Activated naive CD8-positive, alpha-beta T cell treated with anti-CD3 and anti-CD28 coated beads, Interleukin-2, amount 50 U/mL, for 24 hours (primary cell): ENCODE results near the gene AIFM3.
"Not testable (repeated sequence)": the region's sequence is repeated elsewhere in the genome, so short reads cannot be mapped to it uniquely, and the experiment has no call there.

Experiments used
- ATAC-seq: fragments of 150-1000 bp; cut with Tn5 transposase; one replicate; pipeline ENCODE4 v1.10.0; 2021
- DNase-seq: peaks from one replicate; pipeline ENCODE4 v3.0.0; 2021
- H3K27ac Mint-ChIP-seq: one replicate; pipeline ENCODE4 v1.8.0; 2021; ENCODE audit warnings: mild to moderate bottlenecking, mixed read lengths
- H3K27me3 Mint-ChIP-seq: one replicate; pipeline ENCODE4 v1.8.0; 2021; ENCODE audit warnings: mixed read lengths
- H3K36me3 Mint-ChIP-seq: one replicate; pipeline ENCODE4 v1.8.0; 2021; ENCODE audit warnings: low read depth, mixed read lengths
- H3K4me1 Mint-ChIP-seq: one replicate; pipeline ENCODE4 v1.8.0; 2021; ENCODE audit warnings: mixed read lengths
- H3K4me3 Mint-ChIP-seq: one replicate; pipeline ENCODE4 v1.8.0; 2021; ENCODE audit warnings: mild to moderate bottlenecking, moderate library complexity, mixed read lengths
- H3K9me3 Mint-ChIP-seq: one replicate; pipeline ENCODE4 v1.8.0; 2021; ENCODE audit warnings: mixed read lengths

Gene AIFM3, protein sequence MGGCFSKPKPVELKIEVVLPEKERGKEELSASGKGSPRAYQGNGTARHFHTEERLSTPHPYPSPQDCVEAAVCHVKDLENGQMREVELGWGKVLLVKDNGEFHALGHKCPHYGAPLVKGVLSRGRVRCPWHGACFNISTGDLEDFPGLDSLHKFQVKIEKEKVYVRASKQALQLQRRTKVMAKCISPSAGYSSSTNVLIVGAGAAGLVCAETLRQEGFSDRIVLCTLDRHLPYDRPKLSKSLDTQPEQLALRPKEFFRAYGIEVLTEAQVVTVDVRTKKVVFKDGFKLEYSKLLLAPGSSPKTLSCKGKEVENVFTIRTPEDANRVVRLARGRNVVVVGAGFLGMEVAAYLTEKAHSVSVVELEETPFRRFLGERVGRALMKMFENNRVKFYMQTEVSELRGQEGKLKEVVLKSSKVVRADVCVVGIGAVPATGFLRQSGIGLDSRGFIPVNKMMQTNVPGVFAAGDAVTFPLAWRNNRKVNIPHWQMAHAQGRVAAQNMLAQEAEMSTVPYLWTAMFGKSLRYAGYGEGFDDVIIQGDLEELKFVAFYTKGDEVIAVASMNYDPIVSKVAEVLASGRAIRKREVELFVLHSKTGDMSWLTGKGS

DNA sequence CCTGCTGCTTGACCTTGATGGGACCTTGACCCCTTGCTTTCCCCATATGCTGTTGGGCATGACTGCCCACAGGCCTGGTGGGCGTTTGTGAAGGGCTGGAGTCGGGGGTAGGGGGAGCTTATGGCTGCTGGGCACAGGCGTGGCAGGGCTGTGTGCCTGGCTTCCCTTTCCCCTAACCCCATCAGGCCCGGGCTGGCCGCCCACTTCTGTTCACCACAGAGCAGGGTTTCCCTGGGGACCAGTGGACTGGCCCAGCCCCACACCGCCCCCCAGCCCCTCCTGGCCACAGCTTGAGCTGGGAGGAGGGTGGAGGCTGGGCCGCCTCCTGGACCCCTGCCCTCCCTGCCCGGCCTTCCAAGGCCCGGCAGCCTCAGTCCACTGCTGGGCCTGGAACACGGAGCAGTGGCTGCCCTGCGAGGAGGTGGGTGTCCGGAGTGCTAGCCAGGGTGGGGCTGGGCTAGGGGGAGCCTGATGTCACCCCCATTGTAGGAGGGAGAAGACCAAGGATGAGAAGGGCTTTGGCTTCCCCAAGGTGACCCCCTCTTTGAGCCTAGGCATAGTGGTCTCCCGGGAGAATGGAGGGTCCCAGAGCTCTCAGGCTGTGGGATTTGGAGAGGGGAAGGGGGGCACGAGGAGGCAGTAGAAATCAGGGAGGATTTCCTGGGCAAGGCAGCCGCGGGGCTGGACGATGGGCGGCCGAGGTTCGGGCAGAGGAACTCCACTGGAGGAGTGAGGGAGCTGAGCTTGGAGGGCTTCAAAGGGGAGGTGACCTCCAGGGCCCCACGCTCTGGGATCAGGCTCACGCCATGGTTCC lies at the start of gene AIFM3:
Gene AIFM3, plus strand, starts transcription at position 373 of the 814 bp plus-strand sequence. CDS start 690 bp downstream, outside the sequence.
- Mint-ChIP-seq H3K27me3 (peaks cover 18% of the 10 kb centered on the region), H3K4me1 (peaks cover 10% of the 10 kb centered on the region), H3K9me3 (no peaks in the 10 kb centered on the region), H3K4me3 (no peak within 1 kb of the TSS), H3K27ac (no peak within 1 kb of the TSS), H3K36me3 (no peaks in the 10 kb centered on the region)
- DNase-seq: no peak
- ATAC-seq: no peak

DNA sequence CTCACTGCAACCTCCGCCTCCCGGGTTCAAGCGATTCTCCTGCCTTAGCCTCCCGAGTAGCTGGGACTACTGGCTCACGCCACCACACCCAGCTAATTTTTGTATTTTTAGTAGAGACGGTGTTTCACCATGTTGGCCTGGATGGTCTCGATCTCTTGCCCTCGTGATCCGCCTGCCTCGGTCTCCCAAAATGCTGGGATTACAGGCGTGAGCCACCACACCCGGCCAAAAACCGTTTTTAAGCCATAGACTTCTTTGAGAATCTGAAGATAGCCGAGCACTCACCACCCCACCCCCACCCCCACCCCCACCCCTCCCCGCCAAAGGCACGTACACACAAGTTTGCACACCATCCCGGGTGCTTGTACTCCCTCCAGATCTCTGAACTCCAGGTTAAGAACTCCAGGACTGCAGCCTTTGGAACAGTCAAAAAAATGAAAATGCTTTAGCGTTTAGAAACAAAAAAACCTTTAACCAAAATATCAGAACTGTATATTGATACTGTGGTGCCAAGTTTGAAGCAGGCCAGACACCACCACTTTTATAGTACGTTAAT lies 48.3 kb upstream of the AIFM3 start:
- Mint-ChIP-seq H3K4me3 (peak overlapping the region; percentile 98), H3K36me3 (peaks cover 26% of the 10 kb centered on the region), H3K27ac (peak overlapping the region; percentile 91), H3K9me3 (no peaks in the 10 kb centered on the region), H3K27me3 (no peaks in the 10 kb centered on the region), H3K4me1 (peaks cover 42% of the 10 kb centered on the region)
- peak; percentile 4 for DNase-seq
- no peak for ATAC-seq

DNA sequence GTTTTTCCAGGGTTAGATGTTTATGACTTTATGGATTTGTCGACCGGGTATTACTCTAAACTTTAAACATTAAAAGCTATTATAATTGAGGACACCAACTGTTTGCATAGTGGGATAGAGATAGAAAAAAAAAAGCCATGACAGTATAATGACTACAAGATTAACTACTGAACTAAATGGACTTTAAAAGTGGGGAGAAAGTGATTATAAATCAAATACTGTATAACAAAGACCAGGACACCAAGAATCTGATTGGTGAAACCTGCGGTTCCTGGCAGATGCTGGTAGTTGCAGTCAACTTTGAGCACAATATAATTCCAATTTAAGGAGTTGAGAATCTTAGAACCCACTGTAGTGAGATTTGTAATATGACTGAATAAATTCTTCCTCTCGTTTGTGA lies 47.3 kb upstream of the AIFM3 start:
- DNase-seq (no peak), ATAC-seq (no peak)
- Mint-ChIP-seq H3K9me3 (no peaks in the 10 kb centered on the region), H3K27me3 (no peaks in the 10 kb centered on the region), H3K4me1 (peaks cover 50% of the 10 kb centered on the region), H3K4me3 (peak overlapping the region; percentile 98), H3K36me3 (peaks cover 32% of the 10 kb centered on the region), H3K27ac (no peak overlapping the region)

DNA sequence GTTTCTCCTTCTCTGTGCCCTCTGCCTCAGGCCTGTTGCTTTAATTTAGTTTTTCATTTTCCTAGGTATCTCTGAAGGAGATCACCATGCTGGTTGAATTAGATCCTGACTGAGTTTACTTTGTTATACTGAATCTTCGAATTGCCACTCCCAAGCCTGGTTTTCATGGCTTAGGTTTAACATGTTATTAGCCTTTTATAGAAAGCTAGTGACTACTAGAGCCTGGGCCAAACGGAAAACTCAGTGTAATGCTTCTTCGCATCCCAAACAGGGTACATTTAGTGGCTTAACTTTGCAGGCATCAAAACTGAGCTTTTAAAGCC lies 46.2 kb upstream of the AIFM3 start:
- Mint-ChIP-seq H3K4me1 (peaks cover 57% of the 10 kb centered on the region), H3K36me3 (peaks cover 33% of the 10 kb centered on the region), H3K27me3 (no peaks in the 10 kb centered on the region), H3K27ac (no peak overlapping the region), H3K4me3 (peak overlapping the region; percentile 98), H3K9me3 (no peaks in the 10 kb centered on the region)
- no peak for ATAC-seq
- no peak for DNase-seq

DNA sequence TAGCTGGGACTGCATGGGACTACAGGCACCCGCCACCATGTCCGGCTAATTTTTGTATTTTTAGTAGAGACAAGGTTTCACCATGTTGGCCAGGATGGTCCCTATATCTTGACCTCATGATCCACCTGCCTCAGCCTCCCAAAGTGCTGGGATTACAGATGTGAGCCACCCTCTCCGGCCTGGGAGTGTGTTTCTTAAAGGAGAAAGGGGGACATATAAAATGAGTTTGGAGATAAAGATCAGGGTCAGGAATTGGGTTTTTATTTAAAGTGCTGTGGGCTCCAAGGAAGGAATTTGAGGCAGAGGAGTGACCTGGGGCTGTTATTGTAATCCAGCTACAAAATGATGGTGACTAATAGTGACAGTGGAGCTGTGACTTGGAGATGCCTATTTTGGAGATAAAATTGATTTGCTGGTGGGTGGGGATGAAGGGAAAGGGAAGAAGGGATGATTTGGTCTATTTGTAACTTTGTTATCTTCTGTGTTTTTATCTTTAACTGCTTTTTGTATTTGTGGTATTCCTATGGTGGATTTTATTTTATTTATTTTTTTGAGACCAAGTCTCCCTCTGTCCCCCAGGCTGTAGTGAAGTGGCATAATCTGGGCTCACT lies 44.8 kb upstream of the AIFM3 start:
- H3K36me3 Mint-ChIP-seq: peaks cover 39% of the 10 kb centered on the region
- H3K27ac Mint-ChIP-seq: peak overlapping the region; percentile 3
- ATAC-seq (no peak), DNase-seq (no peak)
- H3K4me3 Mint-ChIP-seq: peak overlapping the region; percentile 39
- no peaks in the 10 kb centered on the region for H3K27me3 Mint-ChIP-seq
- peaks cover 58% of the 10 kb centered on the region for H3K4me1 Mint-ChIP-seq
- no peaks in the 10 kb centered on the region for H3K9me3 Mint-ChIP-seq

DNA sequence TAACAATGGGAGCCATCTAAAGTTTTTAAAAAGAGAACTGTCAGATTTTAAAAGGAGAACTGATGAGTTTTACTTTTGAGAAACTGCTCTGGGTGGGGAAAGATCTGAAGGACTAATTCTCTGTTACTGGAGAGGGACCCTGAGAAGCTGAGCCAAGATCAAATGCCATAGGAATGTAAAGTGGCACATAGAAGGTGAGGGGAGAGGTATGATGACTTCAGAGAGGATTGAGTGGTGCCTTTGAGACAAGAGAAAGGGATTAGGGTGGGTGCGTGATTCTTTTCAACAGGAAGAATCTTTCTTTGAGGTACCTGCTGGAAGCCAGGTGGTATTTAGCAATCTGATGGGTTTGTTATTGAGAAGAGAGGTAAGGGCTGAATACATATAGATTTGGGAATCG lies 40.8 kb upstream of the AIFM3 start:
- Mint-ChIP-seq H3K36me3 (peaks cover 26% of the 10 kb centered on the region), H3K4me3 (no peak overlapping the region), H3K4me1 (peaks cover 55% of the 10 kb centered on the region), H3K9me3 (no peaks in the 10 kb centered on the region), H3K27ac (no peak overlapping the region), H3K27me3 (no peaks in the 10 kb centered on the region)
- no peak for DNase-seq
- no peak for ATAC-seq

DNA sequence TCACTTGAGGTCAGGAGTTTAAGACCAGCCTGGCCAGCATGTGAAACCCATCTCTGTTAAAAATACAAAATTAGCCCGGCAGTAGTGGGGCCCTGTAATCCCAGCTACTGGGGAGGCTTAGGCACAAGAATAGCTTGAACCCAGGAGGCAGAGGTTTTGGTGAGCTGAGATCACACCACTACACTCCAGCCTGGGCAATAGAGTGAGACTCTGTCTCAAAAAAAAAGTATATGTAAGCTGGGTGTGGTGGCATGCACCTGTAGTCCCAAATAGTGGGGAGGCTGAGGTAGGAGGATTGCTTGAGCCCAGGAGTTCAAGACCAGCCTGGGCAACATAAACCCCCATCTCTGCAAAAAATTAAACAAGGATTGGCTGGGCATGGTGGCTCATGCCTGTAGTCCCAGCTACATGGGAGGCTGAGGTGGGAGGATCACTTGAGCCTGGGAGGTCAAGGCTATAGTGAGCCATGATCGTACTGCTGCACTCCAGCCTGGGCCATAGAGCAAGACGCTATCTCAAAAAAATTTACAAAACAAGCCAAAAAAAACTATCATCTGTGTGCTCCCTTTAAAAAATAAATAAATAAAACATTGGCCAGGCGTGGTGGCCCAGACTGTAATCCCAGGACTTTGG lies 39.0 kb upstream of the AIFM3 start:
- Mint-ChIP-seq H3K9me3 (no peaks in the 10 kb centered on the region), H3K27me3 (no peaks in the 10 kb centered on the region), H3K4me1 (peaks cover 54% of the 10 kb centered on the region), H3K36me3 (peaks cover 27% of the 10 kb centered on the region), H3K27ac (no peak overlapping the region), H3K4me3 (no peak overlapping the region)
- no peak for DNase-seq
- ATAC-seq: no peak

DNA sequence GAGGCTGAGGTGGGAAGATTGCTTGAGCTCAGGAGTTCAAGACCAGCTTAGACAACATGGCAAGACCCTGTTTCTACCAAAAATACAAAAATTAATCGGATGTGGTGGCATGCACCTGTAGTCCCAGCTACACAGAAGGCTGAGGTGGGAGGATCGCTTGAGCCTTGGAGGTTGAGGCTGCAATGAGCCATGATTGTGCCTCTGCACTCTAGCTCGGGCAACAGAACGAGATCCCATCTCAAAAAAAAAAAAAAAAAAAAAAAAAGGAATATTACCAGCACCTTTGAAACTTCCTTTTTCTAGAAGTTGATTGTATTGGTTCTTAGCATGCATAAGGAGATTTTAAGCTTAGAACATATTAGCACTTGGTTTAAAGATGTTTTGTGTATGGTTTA lies 38.5 kb upstream of the AIFM3 start:
- H3K36me3 Mint-ChIP-seq: peaks cover 27% of the 10 kb centered on the region
- H3K4me1 Mint-ChIP-seq: peaks cover 53% of the 10 kb centered on the region
- no peak overlapping the region for H3K27ac Mint-ChIP-seq

DNA sequence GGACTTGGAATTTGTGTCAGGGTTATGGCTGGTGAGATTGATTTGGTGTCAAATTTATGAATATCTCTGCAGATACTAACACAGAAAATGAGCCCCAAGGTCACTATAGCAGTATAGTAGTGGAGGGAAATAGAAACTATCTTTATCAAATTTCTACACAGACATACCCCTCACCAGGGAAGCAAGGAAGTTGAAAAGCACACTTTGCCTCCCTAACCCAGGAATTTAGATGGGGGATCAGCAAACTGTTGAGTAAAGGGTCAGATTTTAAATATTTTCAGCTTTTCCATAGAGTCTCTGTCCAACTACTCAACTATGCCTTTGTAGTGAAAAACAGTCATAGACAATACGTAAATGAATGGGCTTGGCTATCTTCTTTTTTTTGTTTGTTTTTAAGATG lies 37.1 kb upstream of the AIFM3 start:
- H3K27me3 Mint-ChIP-seq: no peaks in the 10 kb centered on the region
- H3K27ac Mint-ChIP-seq: no peak overlapping the region
- peaks cover 31% of the 10 kb centered on the region for H3K36me3 Mint-ChIP-seq
- H3K9me3 Mint-ChIP-seq: no peaks in the 10 kb centered on the region
- H3K4me1 Mint-ChIP-seq: peaks cover 47% of the 10 kb centered on the region
- H3K4me3 Mint-ChIP-seq: no peak overlapping the region
- DNase-seq: no peak
- no peak for ATAC-seq

More for the DNA sequence above, 38.5 kb upstream of the AIFM3 start:
- Mint-ChIP-seq H3K4me3 (no peak overlapping the region), H3K27me3 (no peaks in the 10 kb centered on the region), H3K9me3 (no peaks in the 10 kb centered on the region)
- no peak for ATAC-seq
- DNase-seq: no peak

DNA sequence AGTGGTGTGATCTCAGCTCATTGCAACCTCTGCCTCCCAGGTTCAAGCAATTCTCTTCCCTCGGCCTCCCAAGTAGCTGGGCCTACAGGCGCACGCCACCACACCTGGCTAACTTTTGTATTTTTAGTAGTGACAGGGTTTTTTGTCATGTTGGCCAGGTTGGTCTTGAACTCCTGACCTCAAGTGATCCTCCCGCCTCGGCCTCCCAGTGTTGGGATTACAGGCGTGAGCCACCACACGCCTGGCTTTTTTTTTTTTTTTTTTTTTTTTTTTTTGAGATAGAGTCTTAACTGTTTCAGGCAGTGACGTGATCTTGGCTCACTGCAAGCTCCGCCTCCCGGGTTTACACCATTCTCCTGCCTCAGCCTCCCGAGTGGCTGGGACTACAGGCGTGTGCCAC lies 36.6 kb upstream of the AIFM3 start:
- peaks cover 35% of the 10 kb centered on the region for H3K36me3 Mint-ChIP-seq
- not testable (repeated sequence) for ATAC-seq, H3K9me3 Mint-ChIP-seq, H3K27ac Mint-ChIP-seq, DNase-seq, H3K4me3 Mint-ChIP-seq, H3K27me3 Mint-ChIP-seq
- H3K4me1 Mint-ChIP-seq: peaks cover 44% of the 10 kb centered on the region

DNA sequence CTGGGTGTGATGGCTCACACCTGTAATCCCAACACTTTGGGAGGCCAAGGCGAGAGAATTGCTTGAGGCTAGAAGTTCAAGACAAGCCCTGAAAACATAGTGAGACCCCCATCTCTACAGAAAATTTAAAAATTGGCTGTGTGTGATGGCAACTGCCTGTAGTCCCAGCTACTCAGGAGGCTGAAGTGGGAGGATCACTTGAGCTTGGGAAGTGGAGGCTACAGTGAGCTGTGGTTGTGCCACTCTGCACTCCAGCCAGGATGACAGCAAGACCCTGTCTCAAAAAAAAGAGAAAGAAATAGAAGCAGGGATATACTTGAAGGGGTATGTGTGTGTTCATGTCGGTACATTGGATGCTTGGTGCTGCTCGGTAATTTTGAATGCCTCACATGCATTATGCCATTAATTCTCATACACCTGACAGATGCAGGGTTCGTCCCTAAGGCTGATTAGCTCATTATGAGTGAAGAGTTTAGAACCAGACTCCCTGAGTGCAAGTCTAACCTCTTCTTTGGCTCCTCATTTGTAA lies 35.9 kb upstream of the AIFM3 start:
- peaks cover 41% of the 10 kb centered on the region for H3K4me1 Mint-ChIP-seq
- no peak for DNase-seq
- H3K4me3 Mint-ChIP-seq: no peak overlapping the region

DNA sequence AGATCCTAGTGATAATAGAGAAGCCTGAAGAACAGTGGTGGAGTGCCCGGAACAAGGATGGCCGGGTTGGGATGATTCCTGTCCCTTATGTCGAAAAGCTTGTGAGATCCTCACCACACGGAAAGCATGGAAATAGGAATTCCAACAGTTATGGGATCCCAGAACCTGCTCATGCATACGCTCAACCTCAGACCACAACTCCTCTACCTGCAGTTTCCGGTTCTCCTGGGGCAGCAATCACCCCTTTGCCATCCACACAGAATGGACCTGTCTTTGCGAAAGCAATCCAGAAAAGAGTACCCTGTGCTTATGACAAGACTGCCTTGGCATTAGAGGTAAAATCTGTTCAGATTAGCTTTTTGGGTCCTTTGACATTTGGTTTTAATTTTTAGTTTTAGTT lies 33.1 kb upstream of the AIFM3 start:
- Mint-ChIP-seq H3K27me3 (no peaks in the 10 kb centered on the region), H3K4me1 (peaks cover 57% of the 10 kb centered on the region), H3K36me3 (peaks cover 48% of the 10 kb centered on the region), H3K9me3 (no peaks in the 10 kb centered on the region), H3K27ac (no peak overlapping the region), H3K4me3 (no peak overlapping the region)
- no peak for DNase-seq
- ATAC-seq: no peak

More for the DNA sequence above, 35.9 kb upstream of the AIFM3 start:
- H3K27ac Mint-ChIP-seq: no peak overlapping the region
- no peaks in the 10 kb centered on the region for H3K9me3 Mint-ChIP-seq
- ATAC-seq: no peak
- H3K36me3 Mint-ChIP-seq: peaks cover 37% of the 10 kb centered on the region
- no peaks in the 10 kb centered on the region for H3K27me3 Mint-ChIP-seq

DNA sequence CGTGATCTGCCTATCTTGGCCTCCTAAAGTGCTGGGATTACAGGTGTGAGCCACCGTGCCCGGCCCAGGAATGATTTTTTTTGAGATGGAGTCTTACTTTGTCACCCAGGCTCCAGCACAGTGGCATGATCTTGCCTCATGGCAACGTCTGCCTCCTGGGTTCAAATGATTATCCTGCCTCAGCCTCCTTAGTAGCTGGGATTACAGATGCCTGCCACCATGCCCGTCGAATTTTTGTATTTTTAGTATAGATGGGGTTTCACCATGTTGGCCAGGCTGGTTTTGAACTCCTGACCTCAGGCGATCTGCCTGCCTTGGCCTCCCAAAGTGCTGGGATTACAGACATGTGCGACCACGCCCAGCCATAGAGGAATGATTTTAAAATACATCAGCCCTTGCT lies 32.0 kb upstream of the AIFM3 start:
- H3K27ac Mint-ChIP-seq, ATAC-seq, DNase-seq, H3K9me3 Mint-ChIP-seq, H3K27me3 Mint-ChIP-seq, H3K4me3 Mint-ChIP-seq: not testable (repeated sequence)
- Mint-ChIP-seq H3K36me3 (peaks cover 48% of the 10 kb centered on the region), H3K4me1 (peaks cover 58% of the 10 kb centered on the region)
